Stimulated activated CD4-positive, alpha-beta T cell treated with anti-CD3 and anti-CD28 coated beads, Interleukin-4, amount 100 ng/mL, for 48 hours (primary cell): ENCODE data around the gene PIH1D2.
"Not testable (repeated sequence)": the region's sequence is repeated elsewhere in the genome, so short reads cannot be mapped to it uniquely, and the experiment has no call there.

Experiments used
- DNase-seq, 2 donors: peaks; one replicate each; pipeline ENCODE4 v3.0.0-alpha.2; 2020; ENCODE audit warnings: low read depth in 2 of 2

PIH1D2 gene, protein sequence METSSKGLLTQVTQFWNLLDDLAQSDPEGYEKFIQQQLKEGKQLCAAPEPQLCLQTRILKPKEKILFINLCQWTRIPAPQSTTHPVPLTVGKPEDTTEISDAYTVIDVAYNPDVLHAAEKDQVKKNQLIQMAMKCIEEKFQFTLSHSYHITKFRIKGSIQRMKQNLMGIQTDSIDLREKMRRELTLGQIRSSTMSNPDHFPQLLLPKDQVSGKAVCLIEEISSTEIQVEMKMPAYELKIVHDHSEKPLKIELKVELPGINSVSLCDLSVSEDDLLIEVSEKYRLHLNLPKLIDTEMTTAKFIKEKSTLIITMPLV

DNA sequence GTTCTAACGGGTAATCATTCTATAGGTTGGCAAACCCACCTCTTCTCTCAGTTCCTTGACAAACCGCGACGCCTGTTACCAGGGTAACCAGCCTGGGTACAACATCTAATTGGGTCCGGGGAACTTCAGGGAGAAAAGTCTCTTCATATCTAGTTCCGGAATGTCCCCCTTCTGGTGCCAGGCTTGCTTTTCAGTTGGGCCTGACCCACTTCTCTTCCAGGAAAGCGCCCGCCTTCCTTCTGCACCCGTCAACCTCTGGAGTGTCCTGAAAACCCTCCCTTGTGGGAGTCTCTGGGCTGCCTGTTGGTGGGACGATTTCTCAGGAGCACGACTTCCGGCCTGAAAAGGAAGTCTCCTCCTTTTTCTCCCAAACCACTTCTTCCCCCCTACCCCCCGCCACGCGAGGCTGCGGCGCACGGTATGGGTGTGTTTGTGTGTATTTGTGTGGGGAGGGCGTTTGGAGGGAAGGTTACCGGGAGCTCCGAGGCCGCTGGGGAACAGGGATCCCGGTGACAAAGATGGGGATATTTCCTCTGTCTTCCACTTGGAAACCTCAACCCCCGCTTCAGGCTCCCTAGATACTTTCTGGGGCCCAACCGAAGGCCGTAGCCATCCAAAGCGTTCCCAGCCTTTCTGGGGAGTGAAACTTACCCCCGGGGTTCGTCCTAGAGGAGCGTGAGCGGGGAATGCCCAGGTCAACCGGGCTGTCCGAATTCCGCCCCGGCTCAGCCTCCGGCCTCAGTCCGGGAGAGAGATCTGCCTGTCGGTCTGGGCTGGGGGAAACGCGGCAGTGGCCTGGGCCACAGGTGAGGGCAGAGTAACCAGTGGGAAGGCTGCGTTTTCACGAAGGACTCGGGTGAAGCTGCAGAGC lies at the start of gene PIH1D2, which contains the start of gene NKAPD1:
PIH1D2 (minus strand) TSS at position 77 of the 871 bp plus-strand sequence. CDS start 843 bp downstream, outside the sequence.
NKAPD1 (plus strand) TSS at position 359 of the 871 bp plus-strand sequence. CDS start 1,276 bp downstream, outside the sequence.
- peak; percentile 61 to 67 for DNase-seq

DNA sequence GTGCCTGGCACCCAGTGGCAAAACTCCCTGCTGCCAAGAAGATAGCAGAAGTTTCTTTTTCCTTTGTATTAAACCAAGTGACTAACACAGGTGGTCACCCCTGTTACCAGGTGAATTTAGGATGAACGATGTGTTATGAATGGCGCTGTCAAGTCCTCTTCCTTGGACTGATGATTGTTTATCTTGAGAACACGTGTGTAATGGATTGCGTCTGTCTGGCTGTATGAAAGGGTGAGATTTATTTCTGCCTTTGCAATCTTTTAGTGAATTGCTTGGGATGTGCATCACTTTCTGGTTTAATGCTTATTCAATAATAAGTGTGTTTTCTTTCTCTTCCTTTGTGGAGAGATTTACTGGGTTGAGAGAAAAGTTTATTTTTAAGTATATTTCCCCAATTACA lies 49.3 kb upstream of the PIH1D2 start:
- DNase-seq = no peak

DNA sequence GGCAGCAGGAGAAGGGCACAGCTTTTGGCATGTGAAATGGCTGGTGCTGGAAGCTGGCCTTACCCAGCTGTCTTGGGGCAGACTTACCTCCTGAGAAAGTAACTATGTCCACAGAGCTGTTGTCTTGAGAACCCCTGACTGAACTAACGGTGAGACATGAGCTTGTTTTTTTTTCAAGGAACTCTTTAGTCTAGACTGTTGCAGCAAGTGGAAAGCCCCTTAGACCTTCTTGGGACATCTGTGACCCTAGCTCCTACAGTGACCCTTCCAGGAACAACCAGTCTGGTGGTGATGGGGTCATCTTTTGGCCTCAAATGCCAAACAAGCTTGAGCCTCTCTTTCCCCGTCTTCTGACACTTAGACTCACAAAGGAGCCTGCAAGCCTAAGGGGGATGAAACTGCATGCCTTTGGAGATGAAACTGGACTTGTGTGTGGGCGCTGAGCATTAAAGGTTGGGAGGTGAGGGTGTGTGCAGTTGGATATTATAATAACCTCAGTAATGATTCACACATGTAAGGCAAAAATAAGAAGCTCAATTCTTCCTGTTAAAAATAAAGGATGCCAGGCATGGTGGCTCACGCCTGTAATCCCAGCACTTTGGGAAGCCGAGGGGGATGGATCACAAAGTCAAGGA lies 48.3 kb upstream of the PIH1D2 start:
- no peak for DNase-seq

DNA sequence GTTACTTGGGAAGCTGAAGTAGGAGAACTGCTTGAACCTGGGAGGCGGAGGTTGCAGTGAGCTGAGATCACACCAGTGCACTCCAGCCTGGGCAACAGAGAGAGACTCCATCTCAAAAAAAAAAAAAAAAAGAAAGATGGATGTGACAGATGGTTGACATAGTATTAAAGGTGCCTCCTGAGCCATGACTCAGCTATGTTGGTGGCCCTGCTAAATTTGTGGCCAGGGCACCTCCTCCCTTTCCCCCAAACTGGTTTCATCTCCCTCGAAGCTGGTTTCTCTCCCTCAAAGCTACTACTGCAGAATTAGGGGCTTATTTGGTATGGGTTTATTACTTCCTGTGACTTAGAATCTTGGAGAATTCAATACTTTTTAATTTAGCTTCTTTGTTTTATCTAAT lies 44.4 kb upstream of the PIH1D2 start:
- DNase-seq = no peak

DNA sequence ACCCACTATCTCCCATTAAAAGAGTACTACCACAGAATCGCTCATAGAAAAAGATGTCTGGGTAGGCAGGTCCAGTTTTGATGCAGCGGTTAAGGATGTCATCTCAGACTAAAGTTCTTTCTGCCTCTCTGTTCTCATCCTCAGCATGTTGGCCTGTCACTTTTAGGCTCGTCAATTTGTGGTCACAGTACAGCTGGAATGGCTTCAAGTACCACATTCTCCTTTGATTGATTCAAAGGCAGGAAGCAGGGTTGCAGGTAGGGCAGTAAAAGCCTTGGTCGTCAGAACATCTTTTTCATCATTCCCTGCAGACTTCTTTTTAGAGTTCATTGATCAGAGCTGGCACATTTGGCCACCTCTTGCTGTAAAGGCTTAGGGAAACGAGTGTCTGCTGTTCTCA lies 41.6 kb upstream of the PIH1D2 start:
- DNase-seq = no peak

DNA sequence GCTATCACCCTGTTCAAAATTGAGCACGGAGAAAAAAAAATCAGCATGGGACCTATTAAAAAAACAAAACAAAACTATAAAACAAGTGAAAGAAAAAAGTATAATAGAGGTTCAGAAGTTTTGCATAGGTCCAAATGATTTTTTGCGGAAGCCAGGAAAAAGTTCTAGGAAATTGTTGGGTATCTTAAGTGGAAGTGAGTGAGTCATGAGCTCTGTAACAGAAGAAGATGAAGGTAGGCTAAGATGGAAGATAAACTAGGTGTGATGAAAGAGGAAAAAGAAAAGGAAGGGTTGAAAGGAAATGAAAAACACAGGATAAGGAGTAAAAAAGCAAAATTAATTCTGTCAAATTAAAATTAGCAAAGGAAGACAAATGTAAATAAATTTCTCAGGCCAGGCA lies 40.6 kb upstream of the PIH1D2 start:
- no peak for DNase-seq

DNA sequence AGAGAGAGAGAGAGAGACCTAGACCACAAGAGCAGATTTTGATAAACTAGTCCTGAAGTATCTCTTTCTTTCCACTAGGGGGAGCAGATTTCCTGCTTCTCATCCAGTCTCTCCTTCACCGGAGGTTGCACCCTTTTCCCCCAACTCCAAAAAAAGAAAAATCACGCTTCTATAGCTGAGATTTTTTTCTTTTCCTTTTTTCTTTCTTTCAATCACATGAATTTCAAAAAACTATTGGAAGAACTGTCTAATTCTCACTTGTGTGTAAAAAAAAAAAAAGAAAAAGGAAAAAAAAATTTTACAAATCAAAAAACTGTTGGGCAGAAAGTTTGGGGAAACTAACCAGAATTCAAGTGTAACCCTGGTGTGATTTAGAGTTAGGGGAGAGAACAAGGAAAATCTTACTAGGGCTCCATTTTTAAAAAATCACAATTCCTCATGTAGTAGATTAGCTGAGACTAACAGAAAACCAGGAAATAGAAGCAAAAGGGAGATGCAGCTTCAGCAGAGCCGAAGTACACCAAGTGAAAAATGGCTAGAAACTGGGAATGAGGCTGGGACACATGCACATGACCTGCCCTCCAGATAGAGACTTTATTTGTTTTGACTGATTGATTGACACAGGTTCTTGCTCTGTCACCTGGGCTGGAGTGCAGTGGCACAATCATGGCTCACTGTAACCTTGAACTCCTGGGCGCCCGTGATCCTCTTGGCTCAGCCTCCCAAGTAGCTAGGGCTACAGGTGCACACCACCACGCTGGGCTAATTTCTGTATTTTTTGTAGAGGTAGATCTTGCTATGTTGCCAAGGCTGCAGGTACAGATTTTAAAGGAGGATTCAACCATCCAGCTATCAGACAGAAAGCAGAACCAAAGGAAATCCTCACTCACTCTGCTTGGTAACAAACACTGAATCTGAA lies 40.0 kb upstream of the PIH1D2 start:
- no peak for DNase-seq

DNA sequence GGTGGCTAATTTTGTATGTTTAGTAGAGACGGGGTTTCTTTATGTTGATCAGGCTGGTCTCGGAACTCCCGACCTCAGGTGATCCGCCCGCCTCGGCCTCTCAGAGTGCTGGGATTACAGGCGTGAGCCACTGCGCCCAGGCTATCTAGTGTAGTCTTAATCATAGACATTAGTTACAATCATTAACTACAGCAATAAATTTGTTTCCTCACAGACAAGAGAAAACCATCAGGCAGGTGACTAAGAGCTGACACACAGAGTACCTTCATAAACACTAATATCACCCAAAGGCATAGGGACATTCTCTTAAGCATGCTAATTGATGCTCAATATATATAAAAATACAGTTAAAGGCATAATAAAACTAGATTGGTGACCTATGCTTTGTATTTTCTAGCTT lies 32.3 kb upstream of the PIH1D2 start:
- DNase-seq = no peak

DNA sequence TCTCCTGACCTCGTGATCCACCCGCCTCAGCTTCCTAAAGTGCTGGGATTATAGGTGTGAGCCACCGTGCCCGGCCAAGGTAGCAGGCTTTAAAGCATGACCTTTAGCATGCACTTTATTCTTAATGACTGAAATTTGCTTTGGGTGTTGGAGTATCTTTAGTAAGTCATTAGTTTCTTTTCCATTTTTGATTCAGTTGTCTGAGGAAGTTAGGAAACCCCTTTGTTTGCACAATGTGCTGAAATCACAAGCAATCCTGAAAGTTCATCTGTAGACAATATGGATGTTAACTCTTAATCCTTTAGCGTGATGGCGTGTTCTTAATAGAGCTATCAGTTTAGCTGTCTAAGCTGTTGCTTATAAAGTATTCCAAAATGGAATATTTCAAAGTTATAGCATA lies 29.6 kb upstream of the PIH1D2 start:
- DNase-seq = no peak

DNA sequence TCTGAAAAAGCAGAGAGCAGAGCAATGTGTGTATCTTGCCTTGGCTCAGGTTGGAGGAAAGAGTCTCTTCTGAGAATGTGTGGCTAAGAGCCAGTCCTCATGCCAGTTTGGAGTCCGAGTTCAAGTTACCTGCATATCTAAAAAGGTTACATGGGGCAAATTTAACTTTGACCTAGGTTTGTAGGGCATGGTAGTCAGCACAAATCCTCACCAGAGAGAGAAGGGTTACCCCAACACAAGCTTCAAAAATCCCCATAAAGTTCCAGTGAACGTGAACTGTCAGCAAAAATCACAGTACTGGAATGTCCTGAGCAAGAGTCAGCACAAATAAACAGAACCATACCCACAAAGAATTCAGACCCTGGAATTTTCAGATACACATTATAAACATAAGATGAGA lies 26.6 kb upstream of the PIH1D2 start:
- no peak for DNase-seq

DNA sequence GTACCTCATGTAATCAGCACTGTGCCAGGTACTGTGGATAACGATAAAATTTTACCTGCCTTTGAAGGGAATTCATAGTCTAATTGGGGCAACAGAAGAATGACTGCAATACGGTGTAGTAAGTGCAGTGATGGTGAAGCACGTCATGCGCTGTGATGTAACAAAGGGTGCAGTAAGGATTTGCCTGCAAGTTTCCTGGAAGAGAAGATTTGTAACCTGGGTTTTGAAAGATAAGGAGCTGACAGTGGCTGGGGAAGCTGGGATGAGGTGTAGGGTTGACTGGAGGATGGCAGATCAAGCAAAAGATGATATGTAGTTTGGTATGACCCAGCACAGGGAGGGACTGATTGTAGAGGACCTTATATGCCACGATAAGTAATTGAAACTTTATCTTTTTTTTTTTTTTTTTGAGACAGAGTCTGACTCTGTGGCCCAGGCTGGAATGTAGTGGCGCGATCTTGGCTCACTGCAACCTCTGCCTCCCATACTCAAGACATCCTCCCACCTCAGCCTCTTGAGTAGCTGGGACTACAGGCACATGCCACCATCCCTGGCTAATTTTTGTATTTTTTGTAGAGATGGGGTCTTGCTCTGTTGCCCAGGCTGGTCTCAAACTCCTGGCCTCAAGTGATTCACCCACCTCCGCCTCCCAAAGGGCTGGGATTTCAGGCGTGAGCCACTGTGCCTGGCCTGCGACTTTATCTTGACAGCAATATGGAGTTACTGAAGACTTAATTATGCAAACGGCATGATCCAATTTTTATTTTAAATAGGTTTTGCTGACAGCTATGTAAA lies 24.1 kb upstream of the PIH1D2 start:
- no peak for DNase-seq

DNA sequence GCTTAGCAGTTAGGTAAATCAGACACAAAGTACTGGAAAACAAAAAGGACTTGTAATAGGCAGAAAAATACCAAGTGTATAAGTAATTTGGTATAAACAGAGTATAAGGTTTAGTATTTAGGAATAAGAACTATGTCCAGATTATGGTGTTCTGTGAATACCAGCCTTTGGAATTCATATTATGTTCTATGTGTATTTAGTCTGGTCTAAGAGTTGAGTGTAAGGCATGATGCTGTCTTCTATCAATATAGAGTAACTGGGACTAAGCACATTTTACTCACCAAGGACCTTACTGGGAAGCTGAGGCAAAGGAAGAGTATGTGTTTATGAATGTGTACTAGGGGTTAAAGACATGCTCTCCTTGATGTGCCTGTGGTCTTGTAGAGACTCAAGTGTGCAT lies 22.4 kb upstream of the PIH1D2 start:
- DNase-seq = no peak

DNA sequence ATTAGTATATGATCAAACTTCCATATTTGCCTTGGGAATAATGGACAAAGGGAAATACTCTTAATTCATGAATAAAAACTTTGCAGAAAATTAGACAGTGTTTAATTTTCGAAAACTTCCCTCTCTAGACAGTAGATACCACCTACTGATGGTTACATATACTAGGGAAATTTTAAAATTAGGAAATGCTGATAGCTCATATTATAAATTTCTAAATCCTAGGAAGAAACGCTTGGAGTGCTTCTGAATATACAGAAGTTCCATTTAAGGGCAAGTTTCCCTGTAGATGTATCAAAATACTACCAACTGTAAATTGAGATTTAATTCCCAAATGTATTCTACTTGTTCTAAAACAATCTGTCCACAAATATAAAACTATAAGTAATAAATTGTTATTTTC lies 21.5 kb upstream of the PIH1D2 start:
- not testable (repeated sequence) for DNase-seq

DNA sequence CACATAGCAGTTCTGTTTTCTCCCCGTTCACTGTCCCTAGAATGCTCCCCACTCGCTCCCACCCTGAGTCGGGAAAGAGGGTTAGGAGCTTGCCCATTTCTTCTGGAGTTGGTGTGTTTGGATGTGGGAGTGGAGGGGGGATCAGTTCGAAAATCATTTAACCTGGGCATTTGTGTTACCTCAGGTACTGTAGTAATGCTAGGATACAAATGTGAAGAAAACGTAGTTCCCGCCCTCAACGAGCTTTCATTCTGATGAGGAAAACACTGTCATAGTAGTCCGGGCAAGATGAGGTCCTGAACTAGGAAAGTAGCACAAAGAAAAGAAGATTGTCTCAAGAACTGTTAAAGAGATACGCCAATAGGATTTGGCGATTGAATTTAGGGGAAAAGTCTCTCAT lies 13.4 kb upstream of the PIH1D2 start:
- no peak for DNase-seq

DNA sequence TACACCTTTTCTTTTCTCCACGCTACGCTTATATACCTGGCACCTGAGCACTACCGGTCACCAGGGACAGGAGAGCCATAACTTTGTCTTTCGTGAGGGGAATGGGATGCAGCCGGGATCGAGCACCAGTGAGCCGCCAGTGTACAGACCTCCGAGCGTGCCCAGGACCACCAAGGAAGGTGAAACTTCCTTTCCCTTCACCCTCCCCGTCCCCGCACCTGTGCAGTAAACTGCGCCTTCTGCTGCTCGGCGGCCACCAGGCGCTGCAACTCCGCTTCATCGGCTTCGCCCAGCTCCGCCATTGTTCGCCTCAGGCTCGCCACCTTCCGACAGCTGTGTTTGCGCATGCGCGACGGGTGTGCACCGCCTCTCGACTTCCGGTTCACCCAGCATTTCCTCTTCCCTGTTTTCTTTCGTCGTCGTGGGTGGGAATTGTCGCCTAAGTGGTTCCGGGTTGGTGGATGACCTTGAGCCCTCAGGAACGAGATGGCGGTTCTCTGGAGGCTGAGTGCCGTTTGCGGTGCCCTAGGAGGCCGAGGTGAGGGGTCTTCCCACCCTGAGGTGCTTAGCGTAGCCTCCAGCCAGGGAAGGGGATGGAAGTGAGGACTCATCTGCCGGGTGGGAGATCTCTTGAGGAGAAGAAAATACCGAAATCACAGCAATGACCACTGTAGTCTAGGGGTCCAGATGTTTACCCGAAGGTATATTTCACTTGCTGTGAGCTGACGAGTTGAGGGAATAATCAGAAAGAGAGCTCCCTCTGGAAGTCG lies 12.8 kb upstream of the PIH1D2 start, which contains the start of the genes SDHD and TIMM8B:
SDHD (plus strand) TSS at position 452 of the 770 bp plus-strand sequence; CDS start at position 487, 35 bp downstream.
TIMM8B (minus strand) TSS at position 335 of the 770 bp plus-strand sequence; CDS start at position 302, 33 bp downstream.
- peak; percentile 88 to 93 for DNase-seq

DNA sequence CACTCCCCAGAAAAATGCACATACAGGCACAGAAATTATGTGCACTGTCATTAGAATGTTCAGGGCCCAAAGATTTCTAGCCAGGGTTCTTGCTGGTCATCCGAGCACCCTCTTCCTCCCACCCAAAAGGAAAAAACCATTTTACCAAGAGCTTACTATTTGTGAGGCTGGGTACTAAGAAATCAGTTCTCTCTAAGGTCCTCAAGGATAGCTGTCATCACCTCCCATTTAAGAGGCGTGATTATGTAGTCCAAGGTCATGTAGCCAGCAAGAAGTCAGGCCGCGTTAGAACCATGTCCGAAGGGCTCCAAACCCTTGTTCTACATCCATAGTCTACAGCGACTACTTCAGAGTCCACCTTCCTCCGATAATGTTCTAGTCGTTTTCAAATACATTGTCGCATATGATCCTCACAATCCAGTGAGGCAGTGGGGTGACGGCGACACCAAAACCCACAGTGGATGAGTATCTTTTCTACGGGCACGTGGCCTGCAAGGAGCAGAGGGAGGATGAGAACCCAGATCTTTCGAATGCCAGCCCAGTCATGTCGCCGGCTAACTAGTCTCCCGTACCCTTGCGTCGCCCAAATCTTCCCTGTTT lies 12.1 kb upstream of the PIH1D2 start:
- peak; percentile 24 to 29 for DNase-seq

DNA sequence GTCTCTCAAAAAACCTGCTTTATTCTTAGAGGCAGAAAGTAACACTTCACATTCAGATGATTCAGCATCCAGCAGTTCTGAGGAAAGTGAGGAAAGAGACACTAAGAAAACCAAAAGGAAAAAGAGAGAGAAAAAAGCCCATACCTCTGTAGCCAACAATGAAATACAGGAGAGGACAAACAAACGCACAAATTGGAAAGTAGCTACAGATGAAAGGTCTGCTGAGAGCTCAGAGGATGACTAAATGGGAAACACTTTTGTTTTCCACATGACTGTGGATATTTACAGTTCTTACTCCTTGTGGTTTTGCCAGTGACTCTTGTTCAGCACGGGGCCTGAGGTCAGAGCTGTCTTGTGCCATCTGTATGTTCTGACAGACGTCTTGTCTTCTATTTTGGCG lies 8.9 kb upstream of the PIH1D2 start:
- DNase-seq = peak; percentile 3 to 31

DNA sequence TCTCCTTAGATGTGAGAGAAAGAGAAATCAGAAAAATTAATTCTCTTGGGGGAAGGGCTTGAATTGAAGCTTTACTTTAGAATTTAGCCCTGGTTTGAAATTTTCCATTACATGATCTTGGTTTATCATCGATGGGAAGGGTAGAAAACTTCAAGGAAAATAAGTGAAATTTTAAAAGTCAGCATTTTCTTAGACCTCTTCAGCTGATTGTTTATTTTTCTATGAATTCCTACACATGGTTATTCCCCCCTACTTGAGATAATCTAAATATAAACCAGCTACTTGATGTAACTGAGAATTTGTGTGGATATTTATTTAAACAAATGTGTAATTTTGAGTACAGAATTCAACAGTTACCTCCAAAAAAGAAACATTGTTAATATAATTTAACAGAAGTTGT lies 10.9 kb downstream of the PIH1D2 start:
- no peak for DNase-seq

DNA sequence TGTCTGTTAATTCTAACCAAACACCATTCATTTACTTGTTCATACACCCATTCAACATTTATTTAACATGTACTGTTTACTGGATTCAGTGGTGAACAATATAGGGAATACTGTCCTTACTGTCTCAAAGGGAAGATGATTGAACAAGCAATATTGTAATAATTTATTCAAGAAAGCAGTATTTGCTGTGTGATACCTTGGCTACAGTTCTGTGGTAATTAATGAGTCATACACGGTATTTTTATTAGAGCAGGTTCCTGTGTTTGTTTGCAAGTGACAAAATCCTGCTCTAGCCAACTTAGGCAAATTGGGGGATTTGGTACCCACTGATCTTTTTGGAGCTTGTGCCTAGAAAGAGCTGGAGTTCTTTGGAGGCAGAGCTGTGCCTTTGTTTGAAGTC lies 15.7 kb downstream of the PIH1D2 start:
- no peak for DNase-seq
